ENCODE measurements around the gene DPPA3.

- TF ChIP-seq CTCF (IDR thresholded peaks at IDR 0.05; ENCODE audit: low read depth, low read length, poor library complexity, severe bottlenecking) (no peak), EZH2phosphoT487 (IDR thresholded peaks at IDR 0.05; ENCODE audit: borderline replicate concordance, low read length) (no peak)
Measured at GRCh38 chr12:7693793-7694192, 17.4 kb upstream of the DPPA3 start.
